GM19397 (cell line): Measurements from ENCODE around the gene A1BG.
"Not testable (repeated sequence)": the region's sequence is repeated elsewhere in the genome, so short reads cannot be mapped to it uniquely, and the experiment has no call there.

Experiments used
- ATAC-seq: cut with Tn5 transposase; IDR thresholded peaks from one replicate; pipeline ENCODE4 v1.9.1; 2021; ENCODE audit warnings: mild to moderate bottlenecking, moderate library complexity; ENCODE audit not compliant: unreplicated experiment

Gene A1BG

DNA sequence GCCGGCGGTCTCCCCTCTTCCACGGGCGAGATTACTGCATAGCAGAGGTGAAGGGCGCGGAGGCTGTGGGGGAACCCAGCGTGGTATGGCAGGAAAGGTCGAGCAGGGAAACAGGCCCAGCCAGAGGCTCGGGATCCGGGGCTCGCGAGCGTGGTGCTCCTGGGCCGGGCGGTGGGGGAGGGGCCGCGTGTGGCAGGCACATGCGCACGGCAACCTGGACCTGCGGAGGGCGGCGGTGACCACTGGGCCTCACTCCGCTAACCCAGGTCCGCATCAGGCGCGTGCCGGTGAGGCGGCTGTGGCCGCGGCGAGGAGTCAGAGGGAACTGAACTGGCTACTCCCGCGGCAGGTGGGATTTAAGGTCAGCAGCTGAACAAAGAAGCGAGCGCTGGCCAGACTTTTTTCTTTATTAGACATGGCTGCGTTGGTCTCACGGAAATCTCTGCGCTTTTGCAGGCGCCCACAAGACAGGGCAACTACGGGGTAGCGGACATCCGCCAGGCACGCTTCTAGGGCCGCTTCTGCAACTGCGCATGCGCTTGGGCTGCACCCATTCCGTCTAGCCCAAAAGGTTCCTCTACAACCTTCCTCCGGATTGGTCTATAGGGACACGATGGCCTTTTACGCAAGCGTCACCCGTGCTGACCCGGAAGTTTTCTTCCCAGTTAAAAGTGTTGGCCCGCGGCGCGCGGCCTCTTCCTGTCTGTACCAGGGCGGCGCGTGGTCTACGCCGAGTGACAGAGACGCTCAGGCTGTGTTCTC is 33.5 kb upstream of the A1BG start, which contains the start of gene RPS5:
RPS5 (plus strand) TSS at position 694 of the 762 bp plus-strand sequence. CDS start 869 bp downstream, outside the sequence.
- ATAC-seq, result peak; percentile 85

DNA sequence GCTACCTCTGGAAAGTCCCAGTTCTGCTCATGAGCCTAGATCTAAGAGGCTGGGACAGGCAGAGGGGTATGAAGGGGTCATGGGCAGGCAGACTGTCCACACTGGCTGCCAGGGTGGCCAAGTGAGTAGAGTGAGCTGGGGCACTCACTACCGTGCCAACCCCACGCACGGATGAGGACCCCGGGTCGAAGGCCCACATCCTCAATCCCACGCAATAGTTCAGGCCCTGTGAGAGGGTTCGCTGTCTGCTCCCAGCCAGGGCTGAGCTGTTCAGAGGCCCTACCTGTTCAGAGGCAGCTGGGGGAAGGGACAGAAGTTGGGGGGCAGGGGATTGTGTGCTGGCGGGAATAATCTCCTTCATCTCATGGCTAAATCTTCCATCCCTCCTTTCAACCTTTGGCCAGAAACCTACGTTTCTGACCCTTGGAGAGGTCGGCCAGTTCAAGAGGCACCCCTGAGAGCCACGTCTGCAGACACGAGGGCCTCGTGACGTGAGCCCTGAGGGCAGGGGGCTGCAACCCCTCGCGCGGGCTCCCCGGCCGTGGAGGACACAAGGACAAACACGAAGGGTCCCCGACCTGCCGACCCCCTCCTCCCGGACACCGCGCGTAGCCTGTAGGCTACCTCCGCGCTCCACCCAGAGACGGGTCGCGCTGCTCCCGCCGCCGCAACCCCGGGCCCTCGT is 32.7 kb upstream of the A1BG start:
- peak; percentile 1 for ATAC-seq

DNA sequence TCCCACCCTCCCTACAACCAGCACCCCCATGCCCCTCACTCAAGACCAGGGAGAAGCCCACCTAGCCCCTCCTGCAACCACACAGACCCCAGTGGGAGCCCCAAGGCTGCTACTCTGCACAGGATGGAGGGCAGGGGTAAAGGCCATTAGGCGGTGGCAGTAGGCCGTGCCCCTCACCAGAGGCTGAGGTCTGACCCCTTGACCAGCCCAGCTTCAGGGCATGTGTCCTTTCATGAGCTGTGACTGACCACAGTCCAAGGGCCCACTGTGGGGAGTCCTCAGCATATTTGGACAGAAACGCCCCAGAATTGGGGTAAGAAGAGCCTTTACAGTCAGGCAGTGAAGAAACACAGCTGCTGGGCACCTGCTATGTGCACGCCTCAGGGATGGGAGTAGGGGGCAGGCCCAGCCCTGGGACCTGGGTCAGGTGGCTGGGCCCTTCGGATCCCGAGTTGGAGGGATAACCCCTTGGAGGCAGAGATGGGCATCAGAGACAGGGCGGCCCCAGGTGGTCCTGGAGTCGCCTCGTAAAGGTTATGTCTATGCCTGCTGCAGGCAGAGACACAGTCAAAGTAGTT is 32.1 kb upstream of the A1BG start:
- no peak for ATAC-seq

DNA sequence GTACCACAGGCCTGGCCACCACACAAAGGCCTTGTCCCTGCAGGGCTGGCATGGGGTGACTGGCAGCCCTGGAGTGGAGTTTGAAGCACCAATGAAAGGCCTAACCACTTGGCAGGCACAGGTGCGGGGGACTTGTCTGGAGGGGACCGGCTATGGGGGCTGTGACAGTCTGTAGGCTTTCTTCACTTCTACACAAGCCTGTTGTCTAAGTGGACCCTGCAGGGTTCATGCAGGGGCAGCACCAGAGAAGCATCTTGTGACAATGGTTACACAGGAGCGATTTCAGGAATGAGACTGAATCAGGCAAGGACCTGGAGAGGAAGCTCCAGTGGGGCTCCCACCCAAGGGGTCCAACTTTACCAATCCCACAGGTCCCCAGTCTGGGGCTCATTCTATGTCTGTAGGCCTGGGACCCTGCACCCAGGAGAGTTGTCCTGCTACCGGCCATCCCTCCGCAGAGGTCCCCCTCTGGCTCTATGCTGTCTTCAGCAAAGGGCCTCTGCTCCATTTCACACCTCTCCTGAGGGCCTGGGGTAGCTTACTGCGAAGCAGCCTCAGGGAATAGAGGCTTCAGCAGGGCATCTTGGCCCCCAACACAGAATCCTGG is 29.8 kb upstream of the A1BG start:
- no peak for ATAC-seq

DNA sequence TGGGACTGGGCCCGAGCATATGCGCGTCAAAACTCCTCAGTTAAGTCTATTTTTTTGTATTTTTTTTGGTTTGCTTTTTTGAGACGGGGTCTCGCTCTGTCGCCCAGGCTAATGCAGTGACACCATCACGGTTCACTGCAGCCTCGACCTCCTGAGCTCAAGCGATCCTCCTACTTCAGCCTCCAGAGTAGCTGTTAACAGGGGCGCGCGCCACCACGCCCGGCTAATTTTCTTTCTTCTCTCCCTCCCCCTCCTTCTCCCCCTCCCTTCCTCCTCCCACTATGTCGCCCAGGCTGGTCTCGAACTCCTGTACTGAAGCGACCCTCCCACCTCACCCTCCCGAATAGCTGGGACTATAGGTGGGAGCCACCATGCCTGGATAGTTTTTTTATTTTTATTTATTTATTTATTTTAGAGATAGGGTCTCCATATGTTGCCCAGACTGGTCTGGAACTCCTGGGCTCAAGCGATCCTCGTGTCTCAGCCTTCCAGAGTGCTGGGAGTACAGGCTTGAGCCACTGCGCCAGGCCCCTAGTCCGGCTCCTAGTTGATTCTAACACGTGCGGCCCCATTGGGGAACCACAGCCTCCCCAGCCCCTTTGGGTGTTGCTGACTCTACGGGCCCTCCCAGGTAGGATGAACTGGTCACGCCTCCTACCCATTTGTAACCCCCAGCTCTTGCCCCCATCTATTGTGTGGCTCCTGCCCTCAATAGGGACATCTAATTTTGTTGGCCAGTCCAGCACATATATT is 28.3 kb upstream of the A1BG start:
- no peak for ATAC-seq

DNA sequence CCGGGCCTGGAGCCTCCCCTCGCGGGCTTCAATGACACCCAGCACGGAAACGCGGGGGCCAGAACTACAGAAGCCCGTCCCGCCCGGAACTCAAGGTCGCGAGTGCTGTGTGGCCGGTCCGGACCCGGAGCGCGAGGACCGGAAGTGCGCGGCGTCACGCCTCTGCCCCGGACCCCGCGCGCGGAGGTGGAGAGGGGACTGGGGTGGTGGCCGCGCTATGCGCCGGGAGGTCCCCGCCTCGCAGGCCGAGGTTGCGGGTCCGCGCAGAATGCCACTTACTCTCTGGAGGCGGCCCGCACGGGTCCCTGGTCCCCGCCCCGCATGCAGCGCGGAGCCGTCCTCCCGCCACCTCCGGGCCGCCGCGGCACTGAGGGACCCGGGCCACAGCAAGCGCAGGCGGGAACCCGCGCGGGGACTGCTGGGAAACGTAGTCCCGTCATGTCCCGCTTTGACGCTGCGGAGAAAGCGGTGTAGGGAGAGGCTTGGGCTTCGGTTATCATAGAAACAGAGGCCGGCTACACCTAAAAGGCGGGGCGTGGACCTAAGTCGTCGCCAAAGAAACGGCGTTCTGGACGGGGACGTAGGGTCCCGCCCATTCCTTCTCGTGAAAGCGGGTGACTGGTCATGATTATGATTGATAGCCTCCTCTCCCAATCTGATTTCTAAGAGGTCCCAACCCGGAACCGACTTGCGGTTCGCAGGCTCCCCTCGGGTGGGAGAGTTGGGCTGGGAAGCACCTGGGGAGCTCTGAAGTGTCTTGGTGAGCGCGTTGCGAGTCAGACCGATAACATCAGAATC is 27.6 kb upstream of the A1BG start, which contains the start of gene ZNF837:
ZNF837 (minus strand) TSS at position 369 of the 798 bp plus-strand sequence. CDS start 11,698 bp downstream, outside the sequence.
- ATAC-seq, result peak; percentile 83

DNA sequence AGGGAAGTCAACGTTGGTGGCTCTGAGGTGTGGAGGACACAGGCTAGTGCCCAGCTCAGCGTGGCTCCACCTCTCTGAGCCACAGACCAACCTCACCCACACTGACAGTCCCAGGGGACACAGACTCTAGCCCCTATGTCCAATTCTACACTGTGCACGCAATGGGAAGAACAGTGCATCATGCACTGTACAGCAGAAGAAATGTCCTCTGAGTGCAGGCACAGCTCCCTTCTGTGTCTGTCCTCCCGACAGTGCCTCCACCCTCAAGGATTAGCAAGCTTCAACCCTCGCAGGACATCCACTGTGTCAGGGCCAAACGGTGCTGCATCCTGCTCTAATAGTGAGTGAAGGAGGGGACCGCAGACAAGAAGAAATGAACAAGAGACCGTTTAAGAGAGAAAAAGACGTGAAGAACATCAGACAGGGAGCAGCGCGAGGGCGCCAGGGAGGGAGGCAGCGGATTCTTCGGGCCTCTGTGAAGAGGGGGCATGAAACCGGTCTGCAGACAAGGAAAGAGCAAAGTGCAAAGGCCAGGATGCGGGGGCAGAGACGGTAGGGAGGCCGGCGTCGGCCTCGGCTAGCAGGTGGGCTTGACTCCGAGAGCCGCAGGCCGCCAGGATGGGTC is 26.9 kb upstream of the A1BG start:
- ATAC-seq, result no peak

DNA sequence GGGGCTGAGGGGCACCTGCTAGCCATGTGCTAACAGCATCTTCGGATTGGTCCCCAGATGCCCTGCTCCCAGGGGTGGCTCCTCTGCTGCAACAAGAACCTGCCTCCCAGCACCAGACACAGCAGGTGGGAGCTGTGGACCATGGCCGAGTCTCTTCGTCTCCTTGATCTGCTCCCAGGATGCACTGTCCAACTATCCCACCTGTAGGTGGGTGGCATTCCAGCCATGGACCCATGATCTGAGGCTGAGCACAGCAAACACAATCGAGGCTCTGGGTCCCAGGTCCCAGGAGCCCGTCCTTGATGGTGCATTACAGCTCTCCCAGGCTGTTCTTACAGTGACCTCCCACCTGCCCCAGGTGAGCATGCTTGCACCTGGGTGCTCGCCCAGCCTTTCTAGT is 26.0 kb upstream of the A1BG start:
- ATAC-seq, result no peak

DNA sequence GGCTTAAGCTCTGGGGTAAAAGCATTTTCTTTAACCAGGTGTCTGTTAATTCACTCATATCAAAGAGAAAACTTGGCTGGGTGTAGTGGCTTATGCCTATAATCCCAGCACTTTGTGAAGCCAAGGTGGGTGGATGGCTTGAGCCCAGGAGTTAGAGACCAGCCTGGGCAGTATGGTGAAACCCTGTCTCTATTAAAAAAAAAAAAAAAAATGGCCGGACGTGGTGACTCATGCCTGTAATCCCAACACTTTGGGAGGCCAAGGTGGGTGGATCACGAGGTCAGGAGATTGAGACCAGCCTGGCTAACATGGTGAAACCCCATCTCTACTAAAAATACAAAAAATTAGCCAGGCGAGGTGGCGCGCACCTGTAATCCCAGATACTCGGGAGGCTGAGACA is 23.4 kb upstream of the A1BG start:
- not testable (repeated sequence) for ATAC-seq

DNA sequence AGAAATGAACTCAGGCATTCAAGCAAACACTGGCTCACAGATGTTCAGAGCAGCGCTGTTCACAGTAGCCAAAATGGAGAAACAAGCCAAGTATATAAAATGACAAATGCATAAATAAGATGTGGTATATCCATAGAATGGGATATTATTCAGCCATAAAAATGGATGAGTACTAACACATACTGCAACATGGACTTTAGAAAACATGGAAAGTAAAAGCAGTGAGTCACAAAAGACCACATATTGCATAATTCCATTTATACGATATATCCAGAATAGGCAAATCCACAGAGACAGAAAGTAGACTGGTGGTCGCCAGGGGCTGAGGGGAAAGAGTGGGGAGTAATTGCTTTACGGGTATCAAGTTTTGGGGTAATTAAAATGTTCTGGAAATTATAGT is 20.9 kb upstream of the A1BG start:
- no peak for ATAC-seq

DNA sequence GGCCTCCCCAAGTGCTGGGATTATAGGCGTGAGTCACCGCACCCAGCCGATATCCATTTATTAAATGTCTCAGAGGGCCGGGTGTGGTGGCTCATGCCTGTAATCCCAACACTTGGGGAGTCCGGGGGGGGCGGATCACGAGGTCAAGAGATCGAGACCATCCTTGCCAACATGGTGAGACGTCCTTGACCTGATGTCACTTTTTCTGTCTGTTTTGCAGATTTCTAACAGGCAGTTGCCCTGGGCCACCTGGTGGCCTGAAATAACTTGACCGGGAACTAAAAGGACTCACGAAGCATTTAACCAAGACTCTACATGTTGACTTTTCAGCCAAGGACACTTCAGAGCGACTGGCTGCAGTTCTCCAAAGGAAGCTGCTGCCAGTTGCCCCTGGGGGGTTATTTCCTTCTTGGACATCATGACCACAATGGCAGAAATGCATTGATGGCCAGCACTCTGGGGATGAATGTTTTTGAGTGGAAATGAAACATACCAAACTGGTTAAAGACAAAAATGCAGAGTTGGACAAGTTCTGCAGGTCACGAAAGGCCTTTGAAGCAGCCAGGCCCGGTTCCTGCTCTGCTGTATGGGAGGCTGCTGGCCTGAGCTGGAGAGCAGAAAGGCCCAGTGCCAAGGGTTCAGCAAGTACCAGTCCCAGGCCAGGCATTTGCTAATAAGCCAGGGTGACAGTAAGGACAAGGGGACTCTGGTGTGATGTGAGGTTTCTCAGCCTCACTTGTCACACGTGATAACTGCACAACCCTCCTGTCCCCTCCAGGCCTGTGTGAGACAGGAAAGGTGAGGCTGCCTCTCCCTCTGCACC is 19.2 kb upstream of the A1BG start:
- ATAC-seq, result no peak

DNA sequence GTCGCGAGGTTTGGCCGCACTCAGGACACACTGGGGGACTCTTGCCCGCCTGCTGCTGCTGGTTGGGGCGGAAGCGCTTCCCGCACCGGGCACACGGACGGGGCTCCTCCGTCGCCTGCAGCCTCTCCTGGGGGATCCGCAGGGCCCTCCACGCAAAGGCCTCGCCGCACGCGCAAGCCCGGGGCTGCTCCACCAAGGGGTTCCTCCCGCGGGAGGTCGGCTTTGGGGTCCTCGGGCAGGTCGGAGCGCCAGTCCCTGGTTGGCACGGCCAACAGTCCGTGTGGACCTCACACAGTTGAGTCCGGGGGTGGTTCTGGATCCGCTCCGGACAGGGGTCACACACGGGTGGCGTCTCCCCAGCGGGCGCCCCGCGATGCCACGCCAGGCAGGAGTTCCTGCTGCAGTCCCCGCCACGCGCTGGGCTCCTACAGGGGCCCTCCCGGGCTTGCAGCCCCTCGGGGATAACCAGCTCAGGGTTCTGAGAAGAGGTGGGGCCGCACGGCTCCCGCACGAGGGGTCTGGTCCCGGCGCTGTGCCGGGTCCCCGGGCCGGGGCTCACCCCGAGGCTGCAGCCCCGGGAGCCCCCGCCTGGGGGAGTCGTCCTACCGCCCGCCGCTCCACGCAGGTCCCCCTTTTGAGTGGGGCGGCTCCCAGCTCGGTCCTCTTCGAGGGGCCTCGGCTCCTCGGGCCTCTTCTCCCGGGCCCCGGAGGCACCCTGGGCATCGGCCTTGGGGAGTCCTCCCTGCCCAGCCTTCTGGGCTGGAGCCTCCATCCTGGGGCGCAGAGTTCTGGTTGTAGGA is 15.5 kb upstream of the A1BG start:
- no peak for ATAC-seq

DNA sequence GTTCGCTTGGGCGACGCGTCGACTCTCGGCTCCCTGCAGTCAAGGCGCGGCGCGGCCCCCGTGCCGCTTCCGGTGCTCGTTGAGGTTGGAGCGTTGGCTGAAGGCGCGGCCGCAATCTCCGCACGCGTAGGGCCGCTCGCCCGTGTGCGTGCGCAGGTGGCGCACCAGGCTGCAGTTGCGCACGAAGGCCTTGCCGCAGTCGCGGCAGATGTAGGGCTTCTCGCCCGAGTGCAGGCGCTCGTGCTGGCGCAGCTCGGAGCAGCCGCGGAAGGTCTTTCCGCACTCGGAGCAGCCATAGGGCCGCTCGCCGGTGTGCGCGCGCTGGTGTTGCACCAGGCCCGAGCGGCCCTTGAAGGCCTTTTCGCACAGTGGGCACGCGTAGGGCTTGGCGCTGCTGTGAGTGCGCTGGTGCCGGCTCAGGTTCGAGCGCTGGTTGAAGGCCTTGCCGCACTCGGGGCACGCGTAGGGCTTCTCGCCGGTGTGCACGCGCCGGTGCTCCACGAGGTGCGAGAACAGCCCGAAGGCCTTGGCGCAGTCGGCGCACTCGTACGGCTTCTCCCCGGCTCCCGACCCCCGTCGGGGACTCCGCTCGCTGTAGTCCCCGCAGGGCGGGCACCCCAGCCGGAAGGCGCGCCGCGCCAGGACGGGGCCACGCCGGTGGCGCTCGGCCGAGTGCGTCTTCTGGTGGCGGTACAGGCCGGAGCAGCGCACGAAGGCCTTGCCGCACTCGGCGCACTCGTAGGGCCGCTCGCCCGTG is 14.6 kb upstream of the A1BG start:
- no peak for ATAC-seq

DNA sequence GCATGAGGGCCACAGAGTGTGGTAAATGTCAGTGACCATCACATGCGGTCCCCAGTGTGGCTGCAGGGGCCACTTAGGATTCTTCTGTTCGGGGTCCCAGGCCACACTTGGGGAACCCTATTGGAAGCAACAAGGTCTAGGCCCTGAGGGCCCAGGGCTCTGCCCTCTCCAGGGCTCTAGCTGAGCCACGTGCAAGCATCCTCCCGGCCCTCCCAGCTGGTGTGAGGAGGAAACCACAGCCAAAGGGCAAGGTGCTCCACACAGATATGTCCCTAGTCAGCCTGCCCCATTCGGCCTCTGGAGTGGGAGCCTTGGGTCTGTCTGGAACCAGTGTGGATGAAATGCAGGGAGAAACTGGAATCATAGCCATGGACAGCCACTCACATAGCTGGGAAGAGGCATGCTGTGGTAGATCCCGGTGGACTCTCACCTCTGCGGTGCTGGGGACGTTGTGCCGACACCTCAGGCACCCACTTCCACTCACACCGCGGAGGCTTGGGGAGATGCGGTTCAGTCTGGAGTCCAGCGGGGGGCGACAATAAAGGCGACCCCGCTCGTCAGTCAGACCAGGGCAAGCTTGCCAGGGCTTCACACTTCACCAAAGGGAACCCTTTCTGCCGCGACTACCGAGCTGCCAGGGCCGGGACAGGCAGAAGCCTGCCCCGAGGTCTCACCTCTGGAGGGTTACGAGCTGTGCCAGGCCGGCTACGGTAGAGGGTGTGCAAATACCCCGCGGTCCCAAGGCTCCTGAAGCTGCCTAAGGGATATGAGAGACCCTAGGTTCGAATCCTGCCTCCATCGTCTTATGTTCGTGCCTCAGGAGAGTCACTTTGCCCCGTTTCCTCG is 13.5 kb upstream of the A1BG start:
- no peak for ATAC-seq

DNA sequence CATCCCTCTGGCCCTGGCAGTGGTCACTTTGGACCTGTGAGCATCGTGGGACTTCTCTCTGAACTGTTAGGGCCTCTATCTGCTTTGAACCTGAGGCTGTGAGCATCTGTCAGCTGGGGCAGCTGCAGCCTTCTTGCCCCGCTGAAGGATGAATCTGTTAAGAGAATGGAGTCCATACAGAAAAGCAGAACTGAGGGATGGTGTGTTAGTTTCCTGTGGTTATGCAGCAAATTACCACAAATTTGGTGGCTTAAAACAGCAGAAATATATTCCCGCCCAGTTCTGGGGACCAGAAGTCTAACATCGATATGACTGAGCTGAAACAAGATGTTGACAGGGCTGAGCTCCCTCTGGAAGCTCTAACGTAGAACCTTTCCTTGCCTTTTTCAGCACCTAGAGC is 10.9 kb upstream of the A1BG start:
- ATAC-seq, result no peak

DNA sequence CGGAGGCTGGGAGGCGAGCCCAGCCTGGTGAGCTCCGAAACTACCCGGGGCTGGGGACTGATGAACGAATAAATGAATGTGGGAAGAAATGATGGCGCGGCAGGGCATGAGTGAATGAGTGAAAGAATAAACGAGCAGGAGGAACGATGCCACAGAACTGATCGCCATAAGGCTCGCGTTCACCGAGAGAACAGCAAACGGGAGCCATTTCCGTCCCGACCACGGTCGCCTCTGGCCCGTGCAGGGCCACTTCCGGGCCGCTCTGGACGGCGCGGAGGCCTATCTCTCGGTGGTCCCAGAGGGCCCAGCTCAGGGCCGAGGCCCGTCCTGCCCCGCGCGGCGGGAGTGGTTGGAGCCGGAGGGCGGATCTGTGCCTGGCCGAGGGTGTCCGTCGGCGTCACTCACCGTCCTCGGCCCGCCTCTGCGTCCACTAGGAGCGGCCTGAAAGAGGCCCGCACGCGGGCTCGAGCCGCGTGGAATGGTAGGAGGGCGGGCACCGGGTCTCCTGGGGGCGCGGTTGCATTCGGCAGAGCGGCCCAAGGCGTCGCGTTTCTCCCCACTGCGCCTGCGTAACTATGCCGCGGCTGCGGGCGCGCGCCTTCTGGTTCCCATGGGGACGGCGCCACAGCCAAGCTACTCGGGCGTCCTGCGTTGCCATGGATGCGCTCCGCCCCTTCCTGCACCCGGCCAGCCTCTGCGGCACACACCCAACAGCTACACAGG is 9.1 kb upstream of the A1BG start, which contains the start of gene ZNF497:
ZNF497 (minus strand) TSS at position 480 of the 723 bp plus-strand sequence. CDS start 5,116 bp downstream, outside the sequence.
- peak; percentile 89 for ATAC-seq
